ENCODE data around the gene HAAO. TPM values are rescaled to one million over a fixed set of nuclear protein-coding genes. Genes with fewer than 3 reads are reported as not detected.

Gene HAAO
- total and polyA plus RNA-seq, 2 experiments from 2014 or later, result 0.36 TPM; not detected in 1

DNA sequence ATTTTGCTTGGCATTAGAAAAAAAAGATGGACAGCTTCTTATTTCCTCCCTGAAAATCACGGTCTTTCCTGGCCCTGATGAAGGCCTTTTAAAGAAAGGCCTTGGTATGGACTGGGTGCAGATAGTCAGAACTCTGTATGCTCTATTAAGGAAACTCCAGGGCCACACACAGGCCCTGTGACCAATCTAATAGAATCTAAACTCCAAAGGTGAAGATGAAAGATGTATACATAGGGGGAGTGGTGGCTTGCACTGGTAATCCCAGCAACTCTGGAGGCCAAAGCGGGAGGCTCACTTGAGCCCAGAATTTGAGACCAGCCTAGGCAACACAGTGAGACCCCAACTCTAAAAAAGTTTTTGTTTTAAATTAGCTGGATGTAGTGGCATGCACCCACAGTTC is 65.7 kb downstream of the HAAO start:
- Histone ChIP-seq H4K20me1 (ENCODE audit: insufficient read depth) (no peaks in the 10 kb centered on the region), H3K27me3 (replicated peaks; ENCODE audit: insufficient read depth) (no peaks in the 10 kb centered on the region), H3K9me3 (ENCODE audit: low read depth) (no peaks in the 10 kb centered on the region), H3K9ac (no peak overlapping the region), H2AFZ (no peak overlapping the region), H3K36me3 (ENCODE audit: low read depth) (no peaks in the 10 kb centered on the region), H3K9me2 (ENCODE audit: insufficient read depth) (no peaks in the 10 kb centered on the region), H3K4me3 (no peak overlapping the region), H3K4me1 (ENCODE audit: insufficient read depth) (peaks cover 13% of the 10 kb centered on the region), H3K4me2 (ENCODE audit: unreplicated experiment) (no peak overlapping the region), H3F3A (ENCODE audit: insufficient read depth) (peaks cover 14% of the 10 kb centered on the region), H3K79me2 (ENCODE audit: insufficient read depth) (no peaks in the 10 kb centered on the region), H3K27ac (no peak overlapping the region)
- TF ChIP-seq EZH2 (IDR thresholded peaks at IDR 0.05; ENCODE audit: insufficient read depth, poor library complexity, severe bottlenecking) (no peak), EZH2phosphoT487 (IDR thresholded peaks at IDR 0.05; ENCODE audit: insufficient read depth, low read depth) (no peak)
- in situ Hi-C loops (cut with MboI), result no loop called here
- no peak for DNase-seq
- WGBS, 2 experiments (ENCODE audit: low coverage in 1 of 2, low lambda C conversion rate in 2 of 2, missing lambda C conversion rate in 2 of 2), result 90 to 94% methylated on average over 2 of the region's 2 CpGs

DNA sequence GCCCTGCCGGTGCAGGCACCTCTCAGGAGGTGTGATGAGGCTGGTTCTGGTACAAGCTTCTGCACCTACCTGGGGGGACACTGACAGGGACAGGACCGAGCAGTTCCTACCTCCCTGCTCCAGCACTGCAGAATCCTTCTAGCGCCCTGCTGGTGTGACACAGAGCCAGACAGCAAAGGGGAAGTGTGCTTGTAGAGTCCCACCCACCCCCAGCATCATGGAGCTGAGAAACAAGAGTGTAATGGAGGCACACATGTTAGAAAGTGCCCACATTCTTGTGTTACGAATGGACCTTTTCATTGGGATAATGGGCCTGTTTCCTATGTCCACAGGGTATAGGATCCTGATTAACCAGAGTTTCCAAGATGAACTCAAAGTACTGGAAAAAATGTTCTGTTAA is 66.7 kb downstream of the HAAO start:
- WGBS, 2 experiments (ENCODE audit: low coverage in 1 of 2, low lambda C conversion rate in 2 of 2, missing lambda C conversion rate in 2 of 2), result 67 to 70% methylated on average over 4 of the region's 4 CpGs
- no peak for TF ChIP-seq EZH2phosphoT487 (IDR thresholded peaks at IDR 0.05; ENCODE audit: insufficient read depth, low read depth)
- no peak for TF ChIP-seq EZH2 (IDR thresholded peaks at IDR 0.05; ENCODE audit: insufficient read depth, poor library complexity, severe bottlenecking)

DNA sequence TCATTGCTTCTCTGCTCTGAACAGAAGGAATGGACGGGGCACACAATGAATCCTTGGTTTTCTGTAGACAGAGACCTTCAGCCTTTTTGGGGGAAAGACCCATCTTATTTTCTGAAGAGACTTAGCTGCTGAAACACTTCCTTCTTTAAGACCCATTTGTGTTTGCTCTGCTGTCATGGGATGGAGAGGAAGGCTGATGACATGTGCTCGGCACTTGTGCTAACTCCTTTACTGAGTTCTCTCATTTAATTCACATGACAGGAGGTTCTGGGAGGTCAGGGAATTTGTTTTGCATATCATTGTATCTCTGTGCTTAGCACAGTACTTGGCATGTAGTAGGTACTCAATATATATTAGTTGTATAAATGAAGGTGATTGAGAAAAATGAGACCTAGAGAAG is 67.5 kb downstream of the HAAO start:
- Histone ChIP-seq H3K36me3 (ENCODE audit: low read depth) (no peaks in the 10 kb centered on the region), H3K4me1 (ENCODE audit: insufficient read depth) (peaks cover 13% of the 10 kb centered on the region), H2AFZ (no peak overlapping the region), H3K9ac (no peak overlapping the region), H3K27me3 (replicated peaks; ENCODE audit: insufficient read depth) (no peaks in the 10 kb centered on the region), H4K20me1 (ENCODE audit: insufficient read depth) (no peaks in the 10 kb centered on the region), H3K27ac (no peak overlapping the region), H3K79me2 (ENCODE audit: insufficient read depth) (no peaks in the 10 kb centered on the region), H3F3A (ENCODE audit: insufficient read depth) (peaks cover 17% of the 10 kb centered on the region), H3K9me3 (ENCODE audit: low read depth) (no peaks in the 10 kb centered on the region), H3K4me2 (ENCODE audit: unreplicated experiment) (no peak overlapping the region), H3K4me3 (no peak overlapping the region), H3K9me2 (ENCODE audit: insufficient read depth) (no peaks in the 10 kb centered on the region)
- in situ Hi-C loops (cut with MboI), result no loop called here
- DNase-seq, result no peak
- WGBS, 2 experiments (ENCODE audit: low coverage in 1 of 2, low lambda C conversion rate in 2 of 2, missing lambda C conversion rate in 2 of 2), result 98% methylated on average over 2 of the region's 2 CpGs
- TF ChIP-seq EZH2phosphoT487 (IDR thresholded peaks at IDR 0.05; ENCODE audit: insufficient read depth, low read depth) (no peak), EZH2 (IDR thresholded peaks at IDR 0.05; ENCODE audit: insufficient read depth, poor library complexity, severe bottlenecking) (no peak)

More for the DNA sequence above, 66.7 kb downstream of the HAAO start:
- no peak overlapping the region for H3K27ac ChIP-seq
- no peaks in the 10 kb centered on the region for H3K79me2 ChIP-seq (ENCODE audit: insufficient read depth)
- in situ Hi-C loops (cut with MboI), result no loop called here
- H2AFZ ChIP-seq, result no peak overlapping the region
- no peaks in the 10 kb centered on the region for H3K36me3 ChIP-seq (ENCODE audit: low read depth)
- DNase-seq, result peak; percentile 10
- H3K9me2 ChIP-seq (ENCODE audit: insufficient read depth), result no peaks in the 10 kb centered on the region
- H3K9me3 ChIP-seq (ENCODE audit: low read depth), result no peaks in the 10 kb centered on the region
- peaks cover 17% of the 10 kb centered on the region for H3F3A ChIP-seq (ENCODE audit: insufficient read depth)
- H4K20me1 ChIP-seq (ENCODE audit: insufficient read depth), result no peaks in the 10 kb centered on the region
- no peak overlapping the region for H3K9ac ChIP-seq
- no peak overlapping the region for H3K4me3 ChIP-seq
- no peaks in the 10 kb centered on the region for H3K27me3 ChIP-seq (replicated peaks; ENCODE audit: insufficient read depth)
- no peak overlapping the region for H3K4me2 ChIP-seq (ENCODE audit: unreplicated experiment)
- H3K4me1 ChIP-seq (ENCODE audit: insufficient read depth), result peaks cover 13% of the 10 kb centered on the region

DNA sequence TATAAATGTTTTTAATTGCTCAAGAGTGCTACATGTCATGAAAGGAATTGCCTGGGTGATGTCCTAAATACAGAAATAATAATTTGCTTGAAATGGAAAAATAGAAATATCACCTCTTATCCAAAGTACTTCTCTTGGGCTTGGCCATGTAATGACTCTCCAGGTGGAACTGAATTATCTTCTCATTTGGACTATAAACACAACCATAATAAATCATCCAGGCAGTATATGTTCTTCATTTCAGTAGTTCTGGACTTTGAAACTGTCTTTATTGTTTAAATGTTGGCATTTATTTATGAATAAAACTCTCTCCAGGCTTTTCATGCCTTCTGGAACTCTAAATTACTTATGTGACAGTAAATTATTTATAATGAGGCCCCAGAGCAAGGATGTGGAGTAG is 68.9 kb downstream of the HAAO start:
- no peaks in the 10 kb centered on the region for H4K20me1 ChIP-seq (ENCODE audit: insufficient read depth)
- DNase-seq, result no peak
- H3K36me3 ChIP-seq (ENCODE audit: low read depth), result no peaks in the 10 kb centered on the region
- no peak overlapping the region for H3K4me3 ChIP-seq
- TF ChIP-seq EZH2phosphoT487 (IDR thresholded peaks at IDR 0.05; ENCODE audit: insufficient read depth, low read depth) (no peak), EZH2 (IDR thresholded peaks at IDR 0.05; ENCODE audit: insufficient read depth, poor library complexity, severe bottlenecking) (no peak)
- in situ Hi-C loops (cut with MboI), result no loop called here
- peak overlapping the region; percentile 73 for H3K27ac ChIP-seq
- H3K4me1 ChIP-seq (ENCODE audit: insufficient read depth), result peaks cover 13% of the 10 kb centered on the region
- no peak overlapping the region for H3K4me2 ChIP-seq (ENCODE audit: unreplicated experiment)
- no peak overlapping the region for H2AFZ ChIP-seq
- no peaks in the 10 kb centered on the region for H3K9me2 ChIP-seq (ENCODE audit: insufficient read depth)
- H3K27me3 ChIP-seq (replicated peaks; ENCODE audit: insufficient read depth), result no peaks in the 10 kb centered on the region
- H3K79me2 ChIP-seq (ENCODE audit: insufficient read depth), result no peaks in the 10 kb centered on the region
- no peak overlapping the region for H3K9ac ChIP-seq
- H3F3A ChIP-seq (ENCODE audit: insufficient read depth), result peaks cover 17% of the 10 kb centered on the region
- H3K9me3 ChIP-seq (ENCODE audit: low read depth), result no peaks in the 10 kb centered on the region
